ENCODE results near the gene KDM4B.

KDM4B gene

DNA sequence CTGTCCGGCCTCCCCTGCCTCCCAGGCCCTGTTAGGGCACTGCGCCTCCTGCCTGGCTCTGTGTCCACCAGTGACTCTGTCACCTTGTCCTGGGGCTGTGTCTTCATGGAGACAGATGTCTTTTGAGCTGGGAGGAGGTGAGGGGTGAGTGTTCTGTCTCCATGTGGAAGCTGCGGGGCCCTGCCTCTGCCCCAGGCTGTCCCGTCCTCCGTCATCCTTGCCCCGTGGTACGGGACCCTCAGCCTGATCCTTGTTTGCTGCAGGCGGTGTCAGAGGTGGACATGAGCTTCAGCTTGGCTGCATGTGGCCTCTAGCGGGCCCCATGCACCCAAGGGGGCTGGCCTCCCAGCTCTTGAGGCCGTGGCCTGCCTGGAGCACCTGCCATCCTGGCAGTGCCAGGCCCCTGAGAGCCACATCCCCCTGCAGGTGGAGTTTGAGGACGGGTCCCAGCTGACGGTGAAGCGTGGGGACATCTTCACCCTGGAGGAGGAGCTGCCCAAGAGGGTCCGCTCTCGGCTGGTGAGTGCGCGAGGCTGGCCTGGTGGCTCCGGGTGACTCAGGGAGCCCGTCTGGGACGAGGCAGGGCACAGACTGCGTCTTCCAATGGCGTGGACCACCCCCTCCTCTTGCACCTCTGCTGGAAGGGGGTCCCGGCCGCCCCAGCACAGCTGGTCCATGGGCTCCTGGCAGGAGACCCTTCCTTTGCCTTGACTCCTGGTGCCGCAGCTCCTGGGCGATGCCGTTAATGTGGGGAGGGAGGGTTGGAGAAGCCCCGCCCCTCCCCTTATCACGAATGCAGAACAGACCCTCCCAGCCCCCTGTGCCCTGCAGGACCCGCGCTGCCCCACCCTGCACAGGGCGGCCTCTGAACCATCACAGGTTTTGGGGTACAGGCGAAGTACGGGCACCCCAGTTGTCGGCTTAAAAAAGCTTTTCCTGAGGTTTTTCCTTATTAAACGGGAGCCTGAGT, 181.3 kb downstream of the KDM4B start:
- DNase-seq (ENCODE audit: low read depth), result no peak
- no peak for TF ChIP-seq CTCF (conservative IDR thresholded peaks at IDR 0.05; ENCODE audit: low read depth, low read length)
- no peak overlapping the region for H3K4me3 ChIP-seq (ENCODE audit: low read length)

DNA sequence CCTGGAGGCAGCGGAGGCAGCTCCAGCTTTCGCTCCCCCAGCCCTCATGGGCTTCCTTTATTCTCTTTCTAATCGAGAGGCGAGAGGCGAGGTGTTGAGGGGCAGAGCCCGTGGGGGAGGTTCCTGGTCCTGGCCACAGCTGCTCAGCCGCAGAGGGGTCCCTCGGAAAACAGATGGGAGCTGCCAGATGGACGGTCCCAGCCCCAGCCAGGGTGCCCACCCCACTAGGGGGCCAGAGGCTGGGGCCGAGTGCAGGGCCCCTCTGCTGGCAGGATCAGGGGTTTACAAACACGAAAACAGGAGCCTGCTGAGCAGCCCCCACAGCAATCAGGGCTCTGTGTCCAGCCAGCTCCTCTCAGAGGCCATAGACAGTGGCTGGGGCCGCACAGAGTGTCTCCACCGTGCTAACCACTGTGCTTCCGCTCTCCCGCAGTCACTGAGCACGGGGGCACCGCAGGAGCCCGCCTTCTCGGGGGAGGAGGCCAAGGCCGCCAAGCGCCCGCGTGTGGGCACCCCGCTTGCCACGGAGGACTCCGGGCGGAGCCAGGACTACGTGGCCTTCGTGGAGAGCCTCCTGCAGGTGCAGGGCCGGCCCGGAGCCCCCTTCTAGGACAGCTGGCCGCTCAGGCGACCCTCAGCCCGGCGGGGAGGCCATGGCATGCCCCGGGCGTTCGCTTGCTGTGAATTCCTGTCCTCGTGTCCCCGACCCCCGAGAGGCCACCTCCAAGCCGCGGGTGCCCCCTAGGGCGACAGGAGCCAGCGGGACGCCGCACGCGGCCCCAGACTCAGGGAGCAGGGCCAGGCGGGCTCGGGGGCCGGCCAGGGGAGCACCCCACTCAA, 182.2 kb downstream of the KDM4B start:
- no peak overlapping the region for H3K4me3 ChIP-seq (ENCODE audit: low read length)
- DNase-seq (ENCODE audit: low read depth), result no peak
- TF ChIP-seq CTCF (conservative IDR thresholded peaks at IDR 0.05; ENCODE audit: low read depth, low read length), result no peak

DNA sequence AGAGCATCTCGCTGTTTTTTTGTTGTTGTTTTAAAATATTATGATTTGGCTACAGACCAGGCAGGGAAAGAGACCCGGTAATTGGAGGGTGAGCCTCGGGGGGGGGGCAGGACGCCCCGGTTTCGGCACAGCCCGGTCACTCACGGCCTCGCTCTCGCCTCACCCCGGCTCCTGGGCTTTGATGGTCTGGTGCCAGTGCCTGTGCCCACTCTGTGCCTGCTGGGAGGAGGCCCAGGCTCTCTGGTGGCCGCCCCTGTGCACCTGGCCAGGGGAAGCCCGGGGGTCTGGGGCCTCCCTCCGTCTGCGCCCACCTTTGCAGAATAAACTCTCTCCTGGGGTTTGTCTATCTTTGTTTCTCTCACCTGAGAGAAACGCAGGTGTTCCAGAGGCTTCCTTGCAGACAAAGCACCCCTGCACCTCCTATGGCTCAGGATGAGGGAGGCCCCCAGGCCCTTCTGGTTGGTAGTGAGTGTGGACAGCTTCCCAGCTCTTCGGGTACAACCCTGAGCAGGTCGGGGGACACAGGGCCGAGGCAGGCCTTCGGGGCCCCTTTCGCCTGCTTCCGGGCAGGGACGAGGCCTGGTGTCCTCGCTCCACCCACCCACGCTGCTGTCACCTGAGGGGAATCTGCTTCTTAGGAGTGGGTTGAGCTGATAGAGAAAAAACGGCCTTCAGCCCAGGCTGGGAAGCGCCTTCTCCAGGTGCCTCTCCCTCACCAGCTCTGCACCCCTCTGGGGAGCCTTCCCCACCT, 183.3 kb downstream of the KDM4B start:
- TF ChIP-seq CTCF (conservative IDR thresholded peaks at IDR 0.05; ENCODE audit: low read depth, low read length), result no peak
- DNase-seq (ENCODE audit: low read depth), result no peak
- H3K4me3 ChIP-seq (ENCODE audit: low read length), result no peak overlapping the region

DNA sequence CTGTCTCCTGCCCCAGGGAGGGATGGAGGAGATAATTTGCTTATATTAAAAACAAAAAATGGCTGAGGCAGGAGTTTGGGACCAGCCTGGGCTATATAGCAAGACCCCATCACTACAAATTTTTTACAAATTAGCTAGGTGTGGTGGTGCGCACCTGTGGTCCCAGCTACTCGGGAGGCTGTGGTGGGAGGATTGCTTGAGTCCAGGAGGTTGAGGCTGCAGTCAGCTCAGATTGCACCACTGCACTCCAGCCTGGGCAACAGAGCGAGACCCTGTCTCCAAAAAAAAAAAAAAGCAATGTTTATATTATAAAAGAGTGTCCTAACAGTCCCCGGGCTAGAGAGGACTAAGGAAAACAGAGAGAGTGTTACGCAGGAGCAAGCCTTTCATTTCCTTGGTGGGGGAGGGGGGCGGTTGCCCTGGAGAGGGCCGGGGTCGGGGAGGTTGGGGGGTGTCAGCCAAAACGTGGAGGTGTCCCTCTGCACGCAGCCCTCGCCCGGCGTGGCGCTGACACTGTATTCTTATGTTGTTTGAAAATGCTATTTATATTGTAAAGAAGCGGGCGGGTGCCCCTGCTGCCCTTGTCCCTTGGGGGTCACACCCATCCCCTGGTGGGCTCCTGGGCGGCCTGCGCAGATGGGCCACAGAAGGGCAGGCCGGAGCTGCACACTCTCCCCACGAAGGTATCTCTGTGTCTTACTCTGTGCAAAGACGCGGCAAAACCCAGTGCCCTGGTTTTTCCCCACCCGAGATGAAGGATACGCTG, 184.0 kb downstream of the KDM4B start:
- no peak overlapping the region for H3K4me3 ChIP-seq (ENCODE audit: low read length)
- no peak for DNase-seq (ENCODE audit: low read depth)
- TF ChIP-seq CTCF (conservative IDR thresholded peaks at IDR 0.05; ENCODE audit: low read depth, low read length), result no peak

DNA sequence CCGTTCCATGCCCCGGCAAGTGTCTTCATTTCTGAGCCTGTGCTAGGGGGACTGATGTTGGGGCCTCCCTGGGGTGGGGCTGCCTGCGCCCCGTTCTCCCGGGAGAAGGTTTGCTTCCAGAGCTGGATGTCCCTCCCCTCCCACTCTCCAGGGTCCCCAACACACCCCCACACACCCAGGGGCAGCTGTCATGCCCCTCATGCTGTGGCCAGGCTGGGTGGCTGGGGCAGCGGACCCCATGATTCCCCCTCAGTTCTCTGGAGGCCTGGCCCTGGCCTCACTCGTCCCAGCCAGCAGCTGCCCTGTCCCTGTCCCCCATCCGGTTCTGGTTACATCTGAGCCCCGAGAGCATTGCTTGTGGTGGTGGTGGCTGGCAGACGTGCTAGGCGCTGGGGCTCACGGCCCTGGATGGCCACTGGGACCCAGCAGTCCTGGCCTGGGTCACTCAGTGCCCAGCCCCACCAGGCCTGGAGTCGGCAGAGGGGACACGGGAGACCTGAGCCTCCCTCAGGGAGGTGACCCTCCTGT, 184.8 kb downstream of the KDM4B start:
- no peak overlapping the region for H3K4me3 ChIP-seq (ENCODE audit: low read length)
- DNase-seq (ENCODE audit: low read depth), result no peak
- no peak for TF ChIP-seq CTCF (conservative IDR thresholded peaks at IDR 0.05; ENCODE audit: low read depth, low read length)

Measured in retinal pigment epithelial cell (primary cell).